ENCODE results near the gene ATP2A1. TPM values are rescaled to one million over a fixed set of nuclear protein-coding genes. Genes with fewer than 3 reads are reported as not detected.

ATP2A1 gene
- total and polyA plus RNA-seq, 2 of the 4 experiments (the other 2 are of a cell fraction), result under 0.01 to 0.63 TPM

- dilution Hi-C loops (cut with HindIII; ENCODE audit: low sequenced_read_pairs, unreplicated experiment), result no loop called here
- H3K23ac ChIP-seq (ENCODE audit: low read depth, low read length), result no peak overlapping the region
These were observed 2.7 kb downstream of the ATP2A1 start for GRCh38 chr16:28880955-28881354.

More at GRCh38 chr16:28880955-28881354, 2.7 kb downstream of the ATP2A1 start:
- 0 out of 2 replicates have a peak overlapping the region, but pooled peaks have one; percentile 37 for H2AK5ac ChIP-seq (ENCODE audit: low read depth, low read length)
- no peak overlapping the region for H3K4me2 ChIP-seq (ENCODE audit: low read depth, low read length)
- H3K9me3 ChIP-seq (ENCODE audit: control insufficient read depth, insufficient read depth, low read length), result no peaks in the 10 kb centered on the region
- H3K4me1 ChIP-seq (ENCODE audit: control insufficient read depth, insufficient read depth, low read length), result peaks cover 7% of the 10 kb centered on the region; the same call in 1 of the 2 replicates
- TF ChIP-seq CTCF (conservative IDR thresholded peaks at IDR 0.05; ENCODE audit: low read depth, low read length), result no peak
- no peak for TF ChIP-seq NFE2L2 (IDR thresholded peaks at IDR 0.05; ENCODE audit: low read depth, low read length)
- TF ChIP-seq POLR2A (IDR thresholded peaks at IDR 0.05; ENCODE audit: low read depth, low read length), result no peak
- TF ChIP-seq FOS (IDR thresholded peaks at IDR 0.05; ENCODE audit: low read depth, low read length), result no peak
- TF ChIP-seq MXI1 (IDR thresholded peaks at IDR 0.05; ENCODE audit: borderline replicate concordance, low read depth, low read length), result no peak
- TF ChIP-seq ELK1 (IDR thresholded peaks at IDR 0.05; ENCODE audit: borderline replicate concordance, low read depth, low read length), result no peak
- TF ChIP-seq MAZ (IDR thresholded peaks at IDR 0.05; ENCODE audit: borderline replicate concordance, low read depth, low read length), result no peak
- no peak for TF ChIP-seq RCOR1 (IDR thresholded peaks at IDR 0.05; ENCODE audit: insufficient replicate concordance, low read length)
- TF ChIP-seq RAD21 (IDR thresholded peaks at IDR 0.05; ENCODE audit: low read length), result no peak
- no peak for TF ChIP-seq SMC3 (IDR thresholded peaks at IDR 0.05; ENCODE audit: low read depth, low read length)
- TF ChIP-seq BHLHE40 (IDR thresholded peaks at IDR 0.05; ENCODE audit: low read depth, low read length), result no peak
- TF ChIP-seq CEBPB (IDR thresholded peaks at IDR 0.05; ENCODE audit: low read depth, low read length), result no peak
- TF ChIP-seq RFX5 (IDR thresholded peaks at IDR 0.05; ENCODE audit: low read depth, low read length), result no peak
- TF ChIP-seq MAFK (IDR thresholded peaks at IDR 0.05; ENCODE audit: low read depth, low read length), result no peak
- no peaks in the 10 kb centered on the region for H3K36me3 ChIP-seq (ENCODE audit: control insufficient read depth, insufficient read depth, low read length)
- H3K4me3 ChIP-seq (ENCODE audit: insufficient read depth, low read depth, low read length), result no peak overlapping the region
- CTCF ChIA-PET, result no interaction called here
- no peak overlapping the region for H3K4ac ChIP-seq (ENCODE audit: low read depth, low read length)
- H3K9me1 ChIP-seq (ENCODE audit: insufficient read depth, low read length), result peaks cover 7% of the 10 kb centered on the region; the same call in 1 of the 2 replicates
- no peak overlapping the region for H3K56ac ChIP-seq (ENCODE audit: extremely low read depth, insufficient read depth, low read length)
- peak overlapping the region; percentile 95 for H2AFZ ChIP-seq (replicated peaks; ENCODE audit: low read length, poor library complexity)
- no peak overlapping the region for H3K14ac ChIP-seq (replicated peaks; ENCODE audit: low read depth, low read length)
- H2AK9ac ChIP-seq (replicated peaks; ENCODE audit: low read depth, low read length, poor library complexity), result peak overlapping the region; percentile 42
- POLR2A ChIA-PET (ENCODE audit: unreplicated experiment), result no interaction called here
- no peak overlapping the region for H2BK15ac ChIP-seq (ENCODE audit: low read depth, low read length)
- no peak overlapping the region for H2BK20ac ChIP-seq (ENCODE audit: low read depth, low read length)
- H2BK120ac ChIP-seq (ENCODE audit: low read depth, low read length), result no peak overlapping the region
- H3K27ac ChIP-seq (ENCODE audit: insufficient read depth, low read length), result no peak overlapping the region
- H4K5ac ChIP-seq (ENCODE audit: low read depth, low read length), result no peak overlapping the region
- H4K91ac ChIP-seq (ENCODE audit: insufficient read depth, low read depth, low read length), result no peak overlapping the region
- no peak overlapping the region; a peak in 1 of 4 replicates for H4K8ac ChIP-seq (ENCODE audit: low read depth in 2 of 2, low read length in 2 of 2)
- no peak overlapping the region for H3K18ac ChIP-seq (ENCODE audit: low read depth, low read length)
- ATAC-seq (ENCODE audit: low read depth), result no peak
- BruUV-seq (replicated peaks), result no TSS peak
- no peaks in the 10 kb centered on the region for H3K27me3 ChIP-seq (ENCODE audit: control insufficient read depth, insufficient read depth, low read length)
- peaks cover 4 to 13% of the 10 kb centered on the region in 2 experiments; a peak in 2 of 4 replicates for H3K79me1 ChIP-seq (ENCODE audit: low read depth in 1 of 2, low read length in 2 of 2)
- H4K20me1 ChIP-seq (ENCODE audit: insufficient read depth, low read length), result no peaks in the 10 kb centered on the region
- DNase-seq, result no peak
- no CpG with 5 or more reads among the region's 4 CpGs for WGBS, 2 experiments (ENCODE audit: extremely low coverage in 2 of 2, insufficient read length in 1 of 2)
- intact Hi-C loops (cut with micrococcal nuclease) (loop anchor here (5.0 kb wide), 1 partner anchor 36 kb away; no protein-coding TSS in a partner anchor), in situ Hi-C loops (cut with MboI; ENCODE audit: low sequenced_read_pairs) (no loop called here)
- H3K9ac ChIP-seq (ENCODE audit: low read depth, low read length), result no peak overlapping the region
- no peak overlapping the region for H2BK5ac ChIP-seq (ENCODE audit: low read depth, low read length, poor library complexity, severe bottlenecking)
